RWPE1 (cell line): ENCODE data around the gene KLC3.

Experiments used
- CTCF ChIA-PET: fragments of 350-600 bp; sonication (Branson Sonifier 250); formaldehyde crosslinking; extraction: SDS; loops from one replicate; lab custom pipeline; 2021; lab: Yijun Ruan, JAX
- POLR2A ChIA-PET: fragments of 400-600 bp; formaldehyde crosslinking; extraction: SDS; loops from one replicate; lab custom pipeline; 2020; ENCODE audit warnings: antibody characterized with exemption; ENCODE audit not compliant: low non-redundant PET; lab: Yijun Ruan, JAX
- DNase-seq: peaks from one replicate; pipeline ENCODE4 v3.0.0; 2012; ENCODE audit warnings: low spot score
- H3K27ac ChIP-seq: fragments of 450-650 bp; 2 replicates; pipeline ENCODE4 v1.5.1; 2017
- TF ChIP-seq, protein P1 (sequence below): fragments of 450-650 bp; conservative IDR thresholded peaks from 2 replicates; pipeline ENCODE4 v1.5.1; 2017; ENCODE audit warnings: low read depth, mild to moderate bottlenecking

Gene KLC3

DNA sequence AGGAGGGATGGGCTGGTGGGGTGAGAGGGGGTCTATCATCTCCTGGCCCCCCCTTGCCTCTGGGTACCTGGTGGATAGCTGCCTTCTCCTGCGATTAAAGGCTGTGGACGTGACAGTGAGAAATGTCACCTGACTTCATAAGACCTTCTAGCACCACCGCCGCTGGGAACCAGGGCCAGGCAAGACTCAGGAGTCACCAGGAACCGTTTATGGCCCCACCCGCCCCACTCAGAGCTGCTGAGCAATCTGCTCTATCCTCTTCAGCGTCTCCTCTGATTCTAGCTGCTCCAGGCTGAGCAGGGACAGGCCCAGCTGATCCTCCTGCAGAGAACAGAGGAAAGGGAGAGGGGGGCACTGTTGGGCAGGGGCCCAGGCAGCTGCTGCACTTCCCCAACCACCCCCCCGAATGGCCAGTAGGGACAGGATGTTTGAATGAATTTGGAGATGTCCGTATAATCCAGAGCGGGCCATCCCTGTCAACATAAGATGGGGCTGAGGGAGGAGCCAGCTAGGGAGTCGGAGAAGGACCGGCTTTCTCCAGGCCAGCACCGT lies 10.9 kb downstream of the KLC3 start:
- peak overlapping the region; percentile 28 for H3K27ac ChIP-seq
- DNase-seq, result no peak
- TF ChIP-seq, protein P1, sequence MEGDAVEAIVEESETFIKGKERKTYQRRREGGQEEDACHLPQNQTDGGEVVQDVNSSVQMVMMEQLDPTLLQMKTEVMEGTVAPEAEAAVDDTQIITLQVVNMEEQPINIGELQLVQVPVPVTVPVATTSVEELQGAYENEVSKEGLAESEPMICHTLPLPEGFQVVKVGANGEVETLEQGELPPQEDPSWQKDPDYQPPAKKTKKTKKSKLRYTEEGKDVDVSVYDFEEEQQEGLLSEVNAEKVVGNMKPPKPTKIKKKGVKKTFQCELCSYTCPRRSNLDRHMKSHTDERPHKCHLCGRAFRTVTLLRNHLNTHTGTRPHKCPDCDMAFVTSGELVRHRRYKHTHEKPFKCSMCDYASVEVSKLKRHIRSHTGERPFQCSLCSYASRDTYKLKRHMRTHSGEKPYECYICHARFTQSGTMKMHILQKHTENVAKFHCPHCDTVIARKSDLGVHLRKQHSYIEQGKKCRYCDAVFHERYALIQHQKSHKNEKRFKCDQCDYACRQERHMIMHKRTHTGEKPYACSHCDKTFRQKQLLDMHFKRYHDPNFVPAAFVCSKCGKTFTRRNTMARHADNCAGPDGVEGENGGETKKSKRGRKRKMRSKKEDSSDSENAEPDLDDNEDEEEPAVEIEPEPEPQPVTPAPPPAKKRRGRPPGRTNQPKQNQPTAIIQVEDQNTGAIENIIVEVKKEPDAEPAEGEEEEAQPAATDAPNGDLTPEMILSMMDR, result no peak
- CTCF ChIA-PET, result no interaction called here
- POLR2A ChIA-PET, result interaction anchor here (0.6 kb wide), 1 partner anchor 8 kb away, joined by 4 read pairs; no protein-coding TSS in a partner anchor

GRCh38 chr19:45352062-45352461 lies 11.5 kb downstream of the KLC3 start:
- ChIA-PET CTCF (interaction anchor here (0.6 to 0.7 kb wide), 2 partner anchors 62 to 127 kb away, joined by 4 read pairs; no protein-coding TSS in a partner anchor), POLR2A (no interaction called here)
- DNase-seq, result no peak
- H3K27ac ChIP-seq, result peak overlapping the region; percentile 28
- TF ChIP-seq, protein P1, result no peak

DNA sequence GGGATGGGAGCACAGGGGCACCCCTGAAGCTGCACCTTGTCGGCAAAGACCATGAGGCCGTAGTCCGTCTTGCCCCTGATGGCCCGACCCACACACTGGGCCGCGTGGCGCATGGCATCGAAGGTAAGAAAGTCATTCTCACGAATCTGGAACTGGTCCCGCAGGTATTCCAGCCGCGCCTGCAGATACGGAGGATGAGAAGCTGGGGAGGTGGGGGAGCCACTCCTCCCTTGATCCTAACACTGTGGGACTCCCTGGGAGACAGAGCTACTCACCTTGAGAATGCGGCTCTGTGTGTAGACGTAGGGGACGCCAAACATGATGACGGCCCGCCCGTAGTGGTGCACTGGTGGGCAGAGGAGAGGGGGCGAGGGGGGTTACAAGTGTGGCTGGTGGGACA lies 11.9 kb downstream of the KLC3 start:
- peak overlapping the region; percentile 28; the same call in 1 of the 2 replicates for H3K27ac ChIP-seq
- ChIA-PET POLR2A (interaction anchor here (0.5 to 0.6 kb wide), 2 partner anchors 153 to 260 kb away, joined by 3 to 5 read pairs; no protein-coding TSS in a partner anchor), CTCF (interaction anchor here (0.6 to 0.7 kb wide), 2 partner anchors 62 to 127 kb away, joined by 4 read pairs; no protein-coding TSS in a partner anchor)
- no peak for DNase-seq
- TF ChIP-seq, protein P1, result no peak

DNA sequence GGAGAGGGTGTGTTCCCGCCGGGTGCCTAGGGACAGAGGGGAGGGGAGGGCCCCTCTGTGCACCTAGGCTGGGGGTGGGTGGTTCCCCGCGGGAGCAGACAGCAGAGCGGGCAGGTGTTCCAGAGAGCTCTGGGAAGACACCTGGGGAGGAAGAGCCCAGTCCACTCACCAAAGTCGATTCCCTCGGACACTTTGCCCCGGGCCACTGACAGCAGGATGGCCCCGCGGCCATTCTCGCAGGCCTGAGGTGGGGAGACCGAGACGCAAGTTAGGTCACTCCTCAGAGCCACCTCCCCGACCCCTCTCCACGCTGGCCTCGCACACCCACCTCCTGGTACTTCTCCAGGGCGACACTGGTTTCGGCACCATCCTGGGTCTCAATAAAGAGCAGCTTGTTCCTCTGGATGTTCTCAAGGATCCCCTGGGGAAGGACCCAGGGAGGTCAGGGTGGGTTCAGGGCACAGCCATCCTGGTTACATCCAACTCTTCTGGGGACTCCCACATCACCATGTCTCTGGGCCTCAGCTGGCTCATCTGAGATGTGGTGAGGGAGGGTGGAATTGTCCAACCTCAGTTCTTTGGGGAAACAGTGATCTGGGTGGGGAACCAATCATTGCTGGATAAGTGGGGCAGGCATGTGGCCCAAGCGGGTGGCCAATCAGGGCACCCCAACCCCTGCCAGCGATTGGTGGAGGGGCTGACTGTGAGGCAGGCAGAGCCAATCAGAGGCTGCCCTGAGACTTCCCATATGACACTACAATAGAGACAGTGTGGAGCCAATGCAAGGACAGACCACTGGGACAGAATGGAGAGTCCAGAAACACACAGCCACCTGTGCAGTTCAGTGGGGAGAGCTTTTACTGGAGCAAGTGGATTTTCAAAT lies 12.6 kb downstream of the KLC3 start:
- DNase-seq, result no peak
- POLR2A ChIA-PET, result interaction anchor here (0.5 to 0.6 kb wide), 2 partner anchors 153 to 261 kb away, joined by 3 to 5 read pairs; no protein-coding TSS in a partner anchor
- TF ChIP-seq, protein P1, result no peak
- CTCF ChIA-PET, result interaction anchor here (0.6 to 0.7 kb wide), 2 partner anchors 61 to 126 kb away, joined by 4 read pairs; no protein-coding TSS in a partner anchor
- H3K27ac ChIP-seq, result peak overlapping the region; percentile 31

- CTCF ChIA-PET, result no interaction called here
- DNase-seq, result no peak
- peak overlapping the region; percentile 31 for H3K27ac ChIP-seq
- POLR2A ChIA-PET, result no interaction called here
- TF ChIP-seq, protein P1, result no peak
These were observed 13.8 kb downstream of the KLC3 start for GRCh38 chr19:45354241-45354842.

DNA sequence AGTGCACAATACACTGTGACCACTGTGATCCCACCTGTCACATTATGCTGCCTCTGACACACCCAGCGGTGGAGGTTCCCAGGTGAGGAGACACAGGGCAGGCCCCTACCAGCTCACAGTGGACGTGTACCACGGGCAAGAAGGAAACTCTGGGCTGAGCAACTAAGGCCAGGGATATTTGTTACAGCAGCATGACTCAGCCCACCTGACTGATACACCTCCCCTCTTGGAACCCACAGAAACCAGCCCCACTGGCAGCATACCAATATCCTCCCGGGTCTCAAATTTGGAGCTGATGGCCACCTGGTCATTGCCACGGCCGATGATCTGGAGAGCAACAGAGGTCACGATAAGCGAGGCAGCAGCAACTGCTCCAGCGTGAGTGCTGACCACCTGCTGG lies 14.9 kb downstream of the KLC3 start:
- TF ChIP-seq, protein P1, result no peak
- ChIA-PET CTCF (interaction anchor here (0.7 kb wide), 1 partner anchor 13 kb away, joined by 3 read pairs; no protein-coding TSS in a partner anchor), POLR2A (no interaction called here)
- no peak for DNase-seq
- peak overlapping the region; percentile 31; the same call in 1 of the 2 replicates for H3K27ac ChIP-seq
